Measurements from ENCODE around the gene CKAP2L. TPM values are rescaled to one million over a fixed set of nuclear protein-coding genes. Genes with fewer than 3 reads are reported as not detected.

CKAP2L gene
- total and polyA plus RNA-seq, 10 of the 15 experiments (the other 5 are each of a cell fraction or from before 2014, with no cell fraction given) = 10.5 to 37.4 (median 20.2) TPM

DNA sequence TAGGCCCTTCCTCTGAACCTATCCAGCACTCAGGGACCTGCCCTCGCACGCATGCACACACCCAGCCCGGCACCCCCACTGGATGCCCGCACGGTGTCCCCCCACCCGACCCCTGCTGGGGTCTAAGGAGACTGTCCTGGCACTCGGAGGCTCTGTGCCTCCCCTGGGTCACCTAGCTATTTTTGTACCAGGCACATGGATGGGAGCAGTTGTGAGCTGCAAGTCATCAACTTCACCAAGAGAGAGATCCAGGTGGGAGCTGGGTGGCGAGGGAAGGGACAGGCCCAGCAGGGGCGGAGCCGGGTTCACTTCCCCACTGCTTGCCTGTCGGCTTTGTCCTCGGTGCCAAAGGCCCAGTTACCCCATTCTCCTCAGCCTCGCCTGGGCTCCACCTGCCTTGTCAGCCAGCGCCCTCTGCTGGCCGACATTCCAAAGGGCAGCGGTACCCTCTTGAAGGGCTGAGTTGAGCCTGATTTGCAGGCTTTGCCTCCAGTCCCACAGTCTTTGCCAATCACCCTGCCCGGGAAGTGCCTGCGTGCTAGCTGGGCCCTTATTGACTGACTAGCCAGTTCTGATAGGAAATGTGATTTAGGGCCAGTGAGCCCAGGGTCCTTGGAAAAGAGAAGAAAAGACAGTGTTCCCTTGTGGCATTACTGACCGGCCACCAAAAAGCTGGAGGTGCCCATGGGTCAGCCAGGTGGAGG lies 37.8 kb downstream of the CKAP2L start (continued):
- TF ChIP-seq, protein P1, sequence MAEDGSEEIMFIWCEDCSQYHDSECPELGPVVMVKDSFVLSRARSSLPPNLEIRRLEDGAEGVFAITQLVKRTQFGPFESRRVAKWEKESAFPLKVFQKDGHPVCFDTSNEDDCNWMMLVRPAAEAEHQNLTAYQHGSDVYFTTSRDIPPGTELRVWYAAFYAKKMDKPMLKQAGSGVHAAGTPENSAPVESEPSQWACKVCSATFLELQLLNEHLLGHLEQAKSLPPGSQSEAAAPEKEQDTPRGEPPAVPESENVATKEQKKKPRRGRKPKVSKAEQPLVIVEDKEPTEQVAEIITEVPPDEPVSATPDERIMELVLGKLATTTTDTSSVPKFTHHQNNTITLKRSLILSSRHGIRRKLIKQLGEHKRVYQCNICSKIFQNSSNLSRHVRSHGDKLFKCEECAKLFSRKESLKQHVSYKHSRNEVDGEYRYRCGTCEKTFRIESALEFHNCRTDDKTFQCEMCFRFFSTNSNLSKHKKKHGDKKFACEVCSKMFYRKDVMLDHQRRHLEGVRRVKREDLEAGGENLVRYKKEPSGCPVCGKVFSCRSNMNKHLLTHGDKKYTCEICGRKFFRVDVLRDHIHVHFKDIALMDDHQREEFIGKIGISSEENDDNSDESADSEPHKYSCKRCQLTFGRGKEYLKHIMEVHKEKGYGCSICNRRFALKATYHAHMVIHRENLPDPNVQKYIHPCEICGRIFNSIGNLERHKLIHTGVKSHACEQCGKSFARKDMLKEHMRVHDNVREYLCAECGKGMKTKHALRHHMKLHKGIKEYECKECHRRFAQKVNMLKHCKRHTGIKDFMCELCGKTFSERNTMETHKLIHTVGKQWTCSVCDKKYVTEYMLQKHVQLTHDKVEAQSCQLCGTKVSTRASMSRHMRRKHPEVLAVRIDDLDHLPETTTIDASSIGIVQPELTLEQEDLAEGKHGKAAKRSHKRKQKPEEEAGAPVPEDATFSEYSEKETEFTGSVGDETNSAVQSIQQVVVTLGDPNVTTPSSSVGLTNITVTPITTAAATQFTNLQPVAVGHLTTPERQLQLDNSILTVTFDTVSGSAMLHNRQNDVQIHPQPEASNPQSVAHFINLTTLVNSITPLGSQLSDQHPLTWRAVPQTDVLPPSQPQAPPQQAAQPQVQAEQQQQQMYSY (CRISPR knock-in tag; IDR thresholded peaks at IDR 0.05) = no peak
- TF ChIP-seq SREBF1 (IDR thresholded peaks at IDR 0.05; ENCODE audit: low read length) (no peak), CREB1 (IDR thresholded peaks at IDR 0.05; ENCODE audit: low read depth) (no peak), POLR2AphosphoS5 (IDR thresholded peaks at IDR 0.05; ENCODE audit: low read length) (no peak), TAF1 (IDR thresholded peaks at IDR 0.05; ENCODE audit: borderline replicate concordance, low read depth, low read length) (no peak), ZNF24 (IDR thresholded peaks at IDR 0.05) (0 out of 2 replicates have a peak, but pooled peaks have one; percentile 9), RUNX3 (IDR thresholded peaks at IDR 0.05; ENCODE audit: low read length) (0 out of 2 replicates have a peak, but pooled peaks have one; percentile 8), IRF4 (IDR thresholded peaks at IDR 0.05; ENCODE audit: low read depth, low read length) (peak; percentile 58), ATF7 (IDR thresholded peaks at IDR 0.05; ENCODE audit: low read depth) (peak; percentile 31; the same call in 1 of the 2 replicates), DPF2 (IDR thresholded peaks at IDR 0.05) (peak; percentile 83), FOS (IDR thresholded peaks at IDR 0.05; ENCODE audit: borderline replicate concordance, extremely low read depth, insufficient read length) (no peak), POU2F2 (IDR thresholded peaks at IDR 0.05; ENCODE audit: borderline replicate concordance, low read depth, low read length) (peak; percentile 77; the same call in 2 of the 3 replicates), ESRRA (IDR thresholded peaks at IDR 0.05; ENCODE audit: low read length) (no peak), EZH2 (IDR thresholded peaks at IDR 0.05; ENCODE audit: borderline replicate concordance, control insufficient read depth, low read depth, low read length) (no peak), KLF5 (IDR thresholded peaks at IDR 0.05; ENCODE audit: partially characterized antibody) (no peak), CHD2 (IDR thresholded peaks at IDR 0.05; ENCODE audit: borderline replicate concordance, low read depth, low read length) (peak; percentile 53; the same call in 1 of the 2 replicates), FOXM1 (IDR thresholded peaks at IDR 0.05; ENCODE audit: low read depth, low read length) (no peak), GABPA (IDR thresholded peaks at IDR 0.05; ENCODE audit: low read depth) (no peak), NBN (IDR thresholded peaks at IDR 0.05) (peak; percentile 83)
- TF ChIP-seq, protein P2, sequence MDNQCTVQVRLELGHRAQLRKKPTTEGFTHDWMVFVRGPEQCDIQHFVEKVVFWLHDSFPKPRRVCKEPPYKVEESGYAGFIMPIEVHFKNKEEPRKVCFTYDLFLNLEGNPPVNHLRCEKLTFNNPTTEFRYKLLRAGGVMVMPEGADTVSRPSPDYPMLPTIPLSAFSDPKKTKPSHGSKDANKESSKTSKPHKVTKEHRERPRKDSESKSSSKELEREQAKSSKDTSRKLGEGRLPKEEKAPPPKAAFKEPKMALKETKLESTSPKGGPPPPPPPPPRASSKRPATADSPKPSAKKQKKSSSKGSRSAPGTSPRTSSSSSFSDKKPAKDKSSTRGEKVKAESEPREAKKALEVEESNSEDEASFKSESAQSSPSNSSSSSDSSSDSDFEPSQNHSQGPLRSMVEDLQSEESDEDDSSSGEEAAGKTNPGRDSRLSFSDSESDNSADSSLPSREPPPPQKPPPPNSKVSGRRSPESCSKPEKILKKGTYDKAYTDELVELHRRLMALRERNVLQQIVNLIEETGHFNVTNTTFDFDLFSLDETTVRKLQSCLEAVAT (IDR thresholded peaks at IDR 0.05) = 0 out of 2 replicates have a peak, but pooled peaks have one; percentile 13
- TF ChIP-seq, protein P3, sequence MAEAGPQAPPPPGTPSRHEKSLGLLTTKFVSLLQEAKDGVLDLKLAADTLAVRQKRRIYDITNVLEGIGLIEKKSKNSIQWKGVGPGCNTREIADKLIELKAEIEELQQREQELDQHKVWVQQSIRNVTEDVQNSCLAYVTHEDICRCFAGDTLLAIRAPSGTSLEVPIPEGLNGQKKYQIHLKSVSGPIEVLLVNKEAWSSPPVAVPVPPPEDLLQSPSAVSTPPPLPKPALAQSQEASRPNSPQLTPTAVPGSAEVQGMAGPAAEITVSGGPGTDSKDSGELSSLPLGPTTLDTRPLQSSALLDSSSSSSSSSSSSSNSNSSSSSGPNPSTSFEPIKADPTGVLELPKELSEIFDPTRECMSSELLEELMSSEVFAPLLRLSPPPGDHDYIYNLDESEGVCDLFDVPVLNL (IDR thresholded peaks at IDR 0.05; ENCODE audit: low read depth, low read length) = no peak
- TF ChIP-seq, protein P4, sequence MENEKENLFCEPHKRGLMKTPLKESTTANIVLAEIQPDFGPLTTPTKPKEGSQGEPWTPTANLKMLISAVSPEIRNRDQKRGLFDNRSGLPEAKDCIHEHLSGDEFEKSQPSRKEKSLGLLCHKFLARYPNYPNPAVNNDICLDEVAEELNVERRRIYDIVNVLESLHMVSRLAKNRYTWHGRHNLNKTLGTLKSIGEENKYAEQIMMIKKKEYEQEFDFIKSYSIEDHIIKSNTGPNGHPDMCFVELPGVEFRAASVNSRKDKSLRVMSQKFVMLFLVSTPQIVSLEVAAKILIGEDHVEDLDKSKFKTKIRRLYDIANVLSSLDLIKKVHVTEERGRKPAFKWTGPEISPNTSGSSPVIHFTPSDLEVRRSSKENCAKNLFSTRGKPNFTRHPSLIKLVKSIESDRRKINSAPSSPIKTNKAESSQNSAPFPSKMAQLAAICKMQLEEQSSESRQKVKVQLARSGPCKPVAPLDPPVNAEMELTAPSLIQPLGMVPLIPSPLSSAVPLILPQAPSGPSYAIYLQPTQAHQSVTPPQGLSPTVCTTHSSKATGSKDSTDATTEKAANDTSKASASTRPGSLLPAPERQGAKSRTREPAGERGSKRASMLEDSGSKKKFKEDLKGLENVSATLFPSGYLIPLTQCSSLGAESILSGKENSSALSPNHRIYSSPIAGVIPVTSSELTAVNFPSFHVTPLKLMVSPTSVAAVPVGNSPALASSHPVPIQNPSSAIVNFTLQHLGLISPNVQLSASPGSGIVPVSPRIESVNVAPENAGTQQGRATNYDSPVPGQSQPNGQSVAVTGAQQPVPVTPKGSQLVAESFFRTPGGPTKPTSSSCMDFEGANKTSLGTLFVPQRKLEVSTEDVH (IDR thresholded peaks at IDR 0.05; ENCODE audit: low read depth, partially characterized antibody) = no peak
